Measurements from ENCODE around the gene FOXN3. TPM values are rescaled to one million over a fixed set of nuclear protein-coding genes. Genes with fewer than 3 reads are reported as not detected.
A peak's percentile ranks its signal among the peaks of the same experiment; 100 is the strongest.

Gene FOXN3
- total RNA-seq, 2 experiments from 2014 or later = 80.1 to 82.4 TPM

- H3K4me3 Mint-ChIP-seq = no peak overlapping the region
- H3K9me3 Mint-ChIP-seq = no peaks in the 10 kb centered on the region
- no peaks in the 10 kb centered on the region for H3K27me3 Mint-ChIP-seq
- no peak for DNase-seq
- peak overlapping the region; percentile 52 for H3K27ac Mint-ChIP-seq
- H3K36me3 Mint-ChIP-seq = peaks cover 31% of the 10 kb centered on the region
- peaks cover 77% of the 10 kb centered on the region for H3K4me1 Mint-ChIP-seq
These were observed 5.9 kb upstream of the FOXN3 start for GRCh38 chr14:89422952-89423345.

DNA sequence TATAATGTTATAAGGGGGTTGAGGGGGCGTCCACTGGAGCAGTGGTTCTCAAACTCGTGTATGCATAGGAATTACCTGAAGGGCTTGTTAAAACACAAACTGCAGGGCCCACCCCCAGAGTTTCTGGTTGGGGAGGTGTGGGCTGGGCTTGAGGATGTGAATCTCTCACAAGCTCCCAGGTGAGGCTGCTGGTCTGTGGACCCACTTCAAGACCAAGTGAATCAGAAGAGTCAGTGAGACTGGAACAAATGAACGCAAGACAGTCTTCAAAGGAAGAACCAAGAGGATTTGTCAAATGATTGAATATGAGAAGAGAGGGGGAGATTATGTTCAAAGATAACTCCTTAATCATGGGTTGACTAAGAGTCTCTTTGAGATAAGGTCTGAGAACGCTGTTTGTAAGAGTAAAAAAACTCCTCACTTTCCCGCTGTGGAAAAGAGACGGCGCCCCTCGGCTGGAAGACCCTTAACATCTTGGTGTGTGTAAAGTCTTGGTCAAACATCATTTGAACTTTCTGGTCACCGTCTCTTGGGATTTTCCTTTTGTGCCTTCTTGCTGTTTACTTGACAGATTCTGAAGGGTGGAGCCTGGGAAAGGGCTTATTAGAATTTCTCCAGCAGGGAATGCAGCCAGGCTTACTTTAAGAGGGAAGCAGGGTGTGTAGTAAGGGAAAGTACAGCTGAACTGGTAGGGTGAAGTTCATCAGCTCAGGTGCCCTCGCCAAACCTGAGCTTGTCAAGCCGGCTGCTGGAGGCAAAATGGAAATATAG lies 5.3 kb upstream of the FOXN3 start:
- H3K4me3 Mint-ChIP-seq = no peak overlapping the region
- H3K27me3 Mint-ChIP-seq = no peaks in the 10 kb centered on the region
- peaks cover 74% of the 10 kb centered on the region for H3K4me1 Mint-ChIP-seq
- peaks cover 33% of the 10 kb centered on the region for H3K36me3 Mint-ChIP-seq
- H3K27ac Mint-ChIP-seq = peak overlapping the region; percentile 52
- no peak for DNase-seq
- no peaks in the 10 kb centered on the region for H3K9me3 Mint-ChIP-seq

DNA sequence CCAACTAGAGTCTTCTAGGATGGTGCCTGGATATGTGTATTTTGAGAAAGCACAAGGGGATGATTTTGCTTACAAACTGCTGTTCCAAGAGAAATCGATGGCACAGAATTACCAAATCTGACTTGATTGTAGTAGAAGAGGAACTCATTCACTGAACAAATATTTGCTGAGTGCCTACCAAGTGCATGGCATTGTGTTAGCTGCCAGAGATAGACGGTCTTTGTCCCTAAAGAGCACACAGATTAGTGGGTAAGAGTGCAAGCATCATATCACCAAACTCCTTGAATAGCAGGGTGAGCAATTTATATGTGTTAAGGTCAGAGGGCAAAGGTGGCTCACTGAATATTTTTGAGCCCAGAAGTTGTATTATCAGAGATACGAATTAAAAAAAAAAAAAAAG lies 3.5 kb upstream of the FOXN3 start:
- Mint-ChIP-seq H3K27me3 (no peaks in the 10 kb centered on the region), H3K36me3 (peaks cover 33% of the 10 kb centered on the region), H3K4me1 (peaks cover 64% of the 10 kb centered on the region), H3K27ac (no peak overlapping the region), H3K9me3 (no peaks in the 10 kb centered on the region), H3K4me3 (no peak overlapping the region)
- DNase-seq = no peak

DNA sequence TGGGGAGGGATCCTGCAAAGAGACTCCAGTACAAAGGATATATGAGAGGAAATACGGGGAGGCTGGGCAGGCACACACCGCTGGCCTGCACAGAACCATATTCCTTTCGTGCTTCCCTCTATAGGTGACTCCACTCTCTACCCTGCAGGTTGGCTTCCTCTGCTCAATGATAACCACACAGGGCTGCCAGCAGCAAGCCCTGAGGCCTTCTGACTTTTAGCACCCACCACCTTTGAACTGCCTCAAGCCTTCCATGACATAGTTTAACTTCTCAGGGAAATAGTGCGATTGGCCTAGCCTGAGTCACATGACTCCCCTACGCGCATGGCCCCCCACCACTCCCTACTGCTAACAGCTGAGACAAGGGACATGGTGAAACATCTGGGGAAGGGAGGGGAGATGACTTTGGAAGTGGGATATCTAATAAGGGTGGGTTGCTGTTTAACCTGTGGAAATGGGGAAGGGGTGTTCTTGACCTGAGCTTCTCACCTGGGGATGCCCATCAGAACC lies 3.0 kb upstream of the FOXN3 start:
- Mint-ChIP-seq H3K36me3 (peaks cover 36% of the 10 kb centered on the region), H3K4me1 (peaks cover 67% of the 10 kb centered on the region), H3K4me3 (no peak overlapping the region), H3K9me3 (no peaks in the 10 kb centered on the region), H3K27ac (peak overlapping the region; percentile 12), H3K27me3 (no peaks in the 10 kb centered on the region)
- DNase-seq = no peak

GRCh38 chr14:89418976-89419375 lies 1.9 kb upstream of the FOXN3 start:
- peaks cover 61% of the 10 kb centered on the region for H3K4me1 Mint-ChIP-seq
- no peaks in the 10 kb centered on the region for H3K27me3 Mint-ChIP-seq
- peak overlapping the region; percentile 98 for H3K27ac Mint-ChIP-seq
- H3K4me3 Mint-ChIP-seq = peak overlapping the region; percentile 89
- no peaks in the 10 kb centered on the region for H3K9me3 Mint-ChIP-seq
- H3K36me3 Mint-ChIP-seq = peaks cover 40% of the 10 kb centered on the region
- no peak for DNase-seq

DNA sequence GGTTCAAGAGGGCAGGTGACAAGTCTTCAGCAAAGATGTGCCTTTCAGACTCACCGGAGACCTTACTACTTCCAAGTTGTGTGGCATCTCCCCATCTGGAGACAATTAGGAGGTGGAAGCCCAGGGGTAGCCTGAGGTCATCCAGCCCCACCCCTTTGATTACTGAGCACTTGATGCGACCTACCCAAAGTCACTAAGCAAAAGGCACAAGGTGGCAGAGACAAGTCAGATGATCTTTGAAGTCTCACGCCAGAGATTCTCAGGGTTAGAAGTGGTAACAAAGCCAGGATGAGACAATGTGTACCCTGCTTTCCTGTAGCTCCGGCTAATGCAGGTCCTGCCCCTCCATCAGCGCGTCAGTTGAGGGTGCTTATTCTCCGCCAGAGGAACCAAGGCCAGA lies 1.4 kb upstream of the FOXN3 start:
- peak overlapping the region; percentile 98 for H3K27ac Mint-ChIP-seq
- peaks cover 56% of the 10 kb centered on the region for H3K4me1 Mint-ChIP-seq
- H3K4me3 Mint-ChIP-seq = peak overlapping the region; percentile 89
- H3K9me3 Mint-ChIP-seq = no peaks in the 10 kb centered on the region
- H3K27me3 Mint-ChIP-seq = no peaks in the 10 kb centered on the region
- H3K36me3 Mint-ChIP-seq = peaks cover 41% of the 10 kb centered on the region
- DNase-seq = peak; percentile 39

DNA sequence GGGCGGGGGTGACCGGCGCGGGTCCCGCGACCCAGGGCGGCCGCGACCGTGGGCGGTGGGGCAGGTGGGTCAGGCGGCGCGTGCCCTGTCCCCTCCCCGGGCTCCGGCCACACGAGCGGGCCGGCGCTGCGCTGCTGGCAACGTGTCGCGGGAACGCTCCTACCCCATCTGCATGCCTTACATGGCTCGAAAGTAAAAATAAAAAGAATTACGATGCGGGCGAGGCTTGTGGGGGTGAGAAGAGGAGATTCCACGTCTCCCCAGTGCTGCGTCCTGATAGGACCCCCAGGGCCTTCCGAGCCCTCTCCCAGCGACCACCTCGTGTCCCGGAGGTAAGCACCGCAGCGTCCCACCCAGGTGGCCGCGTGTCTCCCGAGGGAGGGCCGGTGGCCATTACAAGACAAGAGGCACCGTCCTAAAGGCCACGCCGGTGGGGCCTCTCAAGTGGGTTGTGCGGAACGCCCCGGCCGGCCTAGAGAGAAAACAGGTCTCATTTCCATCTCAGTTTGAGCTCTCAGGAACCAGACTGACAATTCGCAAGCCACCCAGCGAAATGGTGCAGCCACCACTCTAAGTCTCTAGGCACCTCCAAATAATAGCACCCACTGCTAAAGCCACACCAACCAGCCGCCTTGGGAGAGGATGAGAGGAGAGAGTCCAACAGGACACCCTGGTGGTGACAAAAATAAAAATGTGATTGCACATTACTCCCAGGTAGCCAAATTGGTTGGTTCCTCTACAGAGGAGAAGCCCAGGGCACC lies 612 bp upstream of the FOXN3 start:
- peak overlapping the region; percentile 89 for H3K4me3 Mint-ChIP-seq
- no peaks in the 10 kb centered on the region for H3K27me3 Mint-ChIP-seq
- H3K9me3 Mint-ChIP-seq = no peaks in the 10 kb centered on the region
- H3K4me1 Mint-ChIP-seq = peaks cover 54% of the 10 kb centered on the region
- H3K27ac Mint-ChIP-seq = peak overlapping the region; percentile 98
- peak; percentile 64 for DNase-seq
- peaks cover 48% of the 10 kb centered on the region for H3K36me3 Mint-ChIP-seq

- H3K9me3 Mint-ChIP-seq = no peaks in the 10 kb centered on the region
- peaks cover 60% of the 10 kb centered on the region for H3K36me3 Mint-ChIP-seq
- H3K4me3 Mint-ChIP-seq = peak overlapping the region; percentile 92
- no peaks in the 10 kb centered on the region for H3K27me3 Mint-ChIP-seq
- peak overlapping the region; percentile 88 for H3K27ac Mint-ChIP-seq
- peak; percentile 98 for DNase-seq
- H3K4me1 Mint-ChIP-seq = peaks cover 57% of the 10 kb centered on the region
These were observed 734 bp downstream of the FOXN3 start for GRCh38 chr14:89416002-89416995.

- Mint-ChIP-seq H3K36me3 (peaks cover 63% of the 10 kb centered on the region), H3K9me3 (no peaks in the 10 kb centered on the region), H3K4me1 (peaks cover 60% of the 10 kb centered on the region), H3K4me3 (peak overlapping the region; percentile 92), H3K27me3 (no peaks in the 10 kb centered on the region), H3K27ac (peak overlapping the region; percentile 20)
- no peak for DNase-seq
These were observed 1.9 kb downstream of the FOXN3 start for GRCh38 chr14:89415159-89415558.

DNA sequence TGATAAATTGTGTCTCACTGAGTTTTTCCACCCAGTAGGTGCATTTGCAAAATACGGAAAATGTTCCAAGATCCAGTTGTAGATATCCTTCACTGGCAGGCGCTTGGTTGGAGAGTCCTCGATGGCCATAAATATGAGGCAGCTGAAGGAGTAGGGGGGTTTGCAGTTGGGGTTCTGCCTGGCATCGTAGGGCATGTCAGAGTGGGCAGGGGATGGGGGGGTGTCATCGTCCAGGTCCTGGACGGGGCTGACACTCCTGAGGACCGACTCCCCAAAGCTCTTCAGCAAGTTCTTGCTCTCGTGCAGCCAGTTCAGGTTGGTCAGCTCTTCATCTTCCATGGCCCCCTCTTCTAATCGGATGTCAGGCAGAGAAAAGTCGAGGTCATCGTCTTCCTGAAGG lies 5.1 kb downstream of the FOXN3 start:
- Mint-ChIP-seq H3K27ac (no peak overlapping the region), H3K36me3 (peaks cover 71% of the 10 kb centered on the region), H3K9me3 (no peaks in the 10 kb centered on the region), H3K27me3 (no peaks in the 10 kb centered on the region), H3K4me3 (no peak overlapping the region), H3K4me1 (peaks cover 63% of the 10 kb centered on the region)
- DNase-seq = no peak

- Mint-ChIP-seq H3K27ac (peak overlapping the region; percentile 68), H3K4me1 (peaks cover 64% of the 10 kb centered on the region), H3K27me3 (no peaks in the 10 kb centered on the region), H3K36me3 (peaks cover 76% of the 10 kb centered on the region), H3K4me3 (peak overlapping the region; percentile 33), H3K9me3 (no peaks in the 10 kb centered on the region)
- no peak for DNase-seq
These were observed 7.1 kb downstream of the FOXN3 start for GRCh38 chr14:89409961-89410360.

GRCh38 chr14:89408907-89409700 lies 7.9 kb downstream of the FOXN3 start:
- no peaks in the 10 kb centered on the region for H3K9me3 Mint-ChIP-seq
- no peaks in the 10 kb centered on the region for H3K27me3 Mint-ChIP-seq
- H3K4me1 Mint-ChIP-seq = peaks cover 63% of the 10 kb centered on the region
- H3K4me3 Mint-ChIP-seq = no peak overlapping the region
- no peak overlapping the region for H3K27ac Mint-ChIP-seq
- H3K36me3 Mint-ChIP-seq = peaks cover 77% of the 10 kb centered on the region
- no peak for DNase-seq

- H3K9me3 Mint-ChIP-seq = no peaks in the 10 kb centered on the region
- no peaks in the 10 kb centered on the region for H3K27me3 Mint-ChIP-seq
- H3K4me3 Mint-ChIP-seq = peak overlapping the region; percentile 25
- peaks cover 81% of the 10 kb centered on the region for H3K36me3 Mint-ChIP-seq
- DNase-seq = no peak
- H3K4me1 Mint-ChIP-seq = peaks cover 64% of the 10 kb centered on the region
- H3K27ac Mint-ChIP-seq = peak overlapping the region; percentile 69
These were observed 9.2 kb downstream of the FOXN3 start for GRCh38 chr14:89407856-89408255.

GRCh38 chr14:89406941-89407340 lies 10.1 kb downstream of the FOXN3 start:
- Mint-ChIP-seq H3K36me3 (peaks cover 82% of the 10 kb centered on the region), H3K27ac (peak overlapping the region; percentile 47), H3K4me1 (peaks cover 66% of the 10 kb centered on the region)

More at GRCh38 chr14:89406941-89407340, 10.1 kb downstream of the FOXN3 start:
- Mint-ChIP-seq H3K4me3 (peak overlapping the region; percentile 22), H3K9me3 (no peaks in the 10 kb centered on the region), H3K27me3 (no peaks in the 10 kb centered on the region)
- no peak for DNase-seq
